OCI-LY3 (cell line): ENCODE measurements around the gene VSTM5.

Experiments used
- CTCF ChIP-seq: fragments of 200-600, 300-600 bp; sonication (generic); IDR thresholded peaks from 2 replicates; pipeline ENCODE4 v1.5.1; 2014; ENCODE audit warnings: antibody characterized with exemption, low read length, low read depth
- EZH2phosphoT487 ChIP-seq: fragments of 200-600 bp; shearing (Covaris generic); IDR thresholded peaks from 2 replicates; pipeline ENCODE4 v1.6.1; 2018; ENCODE audit warnings: antibody characterized with exemption, mixed run types, low read depth

DNA sequence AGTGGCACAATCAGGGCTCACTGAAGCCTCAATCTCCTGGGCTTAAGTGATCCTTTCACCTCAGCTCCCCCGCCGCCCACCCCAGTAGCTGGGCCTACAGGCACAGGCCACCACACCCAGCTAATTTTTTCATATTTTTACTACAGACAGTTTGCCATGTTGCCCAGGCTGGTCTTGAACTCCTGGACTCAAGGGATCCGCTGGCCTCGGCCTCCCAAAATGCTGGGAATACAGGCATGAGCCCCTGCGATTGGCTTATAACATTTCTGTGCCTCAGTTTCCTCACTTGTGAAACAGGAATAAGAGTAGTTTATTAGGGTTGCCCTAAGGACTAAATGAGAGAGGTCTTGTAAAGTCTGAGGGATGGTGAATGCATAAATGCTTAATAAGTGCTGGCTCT lies 1.2 kb downstream of the VSTM5 start:
- TF ChIP-seq CTCF (no peak), EZH2phosphoT487 (no peak)
